Measurements from ENCODE around the gene PTPN20.

DNA sequence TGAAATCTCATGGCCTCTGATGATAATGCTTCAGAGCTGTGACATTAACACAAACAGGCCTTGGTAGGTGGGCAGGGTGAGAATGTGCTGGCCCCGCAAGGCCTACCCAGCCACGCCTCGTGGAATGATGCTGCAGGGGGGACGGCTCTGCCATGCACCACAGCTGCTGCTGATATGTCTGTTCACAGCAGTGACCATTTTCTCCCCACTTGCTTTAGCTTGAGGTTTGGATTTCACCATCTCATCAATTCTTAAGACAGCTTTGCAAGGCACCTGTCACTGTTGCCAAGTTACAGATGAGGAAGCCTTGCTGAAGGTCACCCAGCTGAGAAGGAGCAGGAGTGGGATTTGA, 128.3 kb downstream of the PTPN20 start:
- no peak for TF ChIP-seq POLR2A (IDR thresholded peaks at IDR 0.05)
- TF ChIP-seq, protein P1, sequence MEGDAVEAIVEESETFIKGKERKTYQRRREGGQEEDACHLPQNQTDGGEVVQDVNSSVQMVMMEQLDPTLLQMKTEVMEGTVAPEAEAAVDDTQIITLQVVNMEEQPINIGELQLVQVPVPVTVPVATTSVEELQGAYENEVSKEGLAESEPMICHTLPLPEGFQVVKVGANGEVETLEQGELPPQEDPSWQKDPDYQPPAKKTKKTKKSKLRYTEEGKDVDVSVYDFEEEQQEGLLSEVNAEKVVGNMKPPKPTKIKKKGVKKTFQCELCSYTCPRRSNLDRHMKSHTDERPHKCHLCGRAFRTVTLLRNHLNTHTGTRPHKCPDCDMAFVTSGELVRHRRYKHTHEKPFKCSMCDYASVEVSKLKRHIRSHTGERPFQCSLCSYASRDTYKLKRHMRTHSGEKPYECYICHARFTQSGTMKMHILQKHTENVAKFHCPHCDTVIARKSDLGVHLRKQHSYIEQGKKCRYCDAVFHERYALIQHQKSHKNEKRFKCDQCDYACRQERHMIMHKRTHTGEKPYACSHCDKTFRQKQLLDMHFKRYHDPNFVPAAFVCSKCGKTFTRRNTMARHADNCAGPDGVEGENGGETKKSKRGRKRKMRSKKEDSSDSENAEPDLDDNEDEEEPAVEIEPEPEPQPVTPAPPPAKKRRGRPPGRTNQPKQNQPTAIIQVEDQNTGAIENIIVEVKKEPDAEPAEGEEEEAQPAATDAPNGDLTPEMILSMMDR (IDR thresholded peaks at IDR 0.05) = no peak

Data from prostate gland (tissue), 2 donors.